HG03039 (cell line): ENCODE measurements around the gene ZBED4.
A peak's percentile ranks its signal among the peaks of the same experiment; 100 is the strongest.
"Not testable (repeated sequence)": the region's sequence is repeated elsewhere in the genome, so short reads cannot be mapped to it uniquely, and the experiment has no call there.

ENCODE experiments used
- ATAC-seq: cut with Tn5 transposase; IDR thresholded peaks from one replicate; pipeline ENCODE4 v1.9.1; 2021; ENCODE audit warnings: mild to moderate bottlenecking, moderate library complexity; ENCODE audit not compliant: unreplicated experiment

The ZBED4 gene

GRCh38 chr22:49852898-49853894 lies at the start of gene ZBED4:
TSS of gene ZBED4 (plus strand) at chr22:49853844. CDS start at chr22:49883663, 29,819 bp downstream.
- peak; percentile 65 for ATAC-seq

- ATAC-seq, result no peak
Observed at GRCh38 chr22:49807129-49807528, 46.5 kb upstream of the ZBED4 start.

- ATAC-seq, result no peak
Observed at GRCh38 chr22:49807780-49808708, 45.6 kb upstream of the ZBED4 start.

- ATAC-seq, result no peak
Observed at GRCh38 chr22:49810363-49811019, 43.2 kb upstream of the ZBED4 start.

- no peak for ATAC-seq
Observed at GRCh38 chr22:49811020-49811791, 42.4 kb upstream of the ZBED4 start.

GRCh38 chr22:49812838-49813237 lies 40.8 kb upstream of the ZBED4 start:
- ATAC-seq, result no peak

GRCh38 chr22:49814164-49814686 lies 39.4 kb upstream of the ZBED4 start:
- ATAC-seq, result no peak

- ATAC-seq, result no peak
Observed at GRCh38 chr22:49814856-49815255, 38.8 kb upstream of the ZBED4 start.

- ATAC-seq, result no peak
Observed at GRCh38 chr22:49815641-49816091, 38.0 kb upstream of the ZBED4 start.

GRCh38 chr22:49817359-49817758 lies 36.3 kb upstream of the ZBED4 start:
- ATAC-seq, result no peak

GRCh38 chr22:49820984-49821383 lies 32.7 kb upstream of the ZBED4 start:
- ATAC-seq, result no peak

GRCh38 chr22:49821741-49822140 lies 31.9 kb upstream of the ZBED4 start:
- ATAC-seq, result not testable (repeated sequence)

GRCh38 chr22:49823289-49824045 lies 30.2 kb upstream of the ZBED4 start:
- no peak for ATAC-seq

GRCh38 chr22:49824185-49824925 lies 29.3 kb upstream of the ZBED4 start:
- ATAC-seq, result no peak

- ATAC-seq, result no peak
Observed at GRCh38 chr22:49824936-49825335, 28.7 kb upstream of the ZBED4 start.

- ATAC-seq, result no peak
Observed at GRCh38 chr22:49825436-49825835, 28.2 kb upstream of the ZBED4 start.

GRCh38 chr22:49825944-49826602 lies 27.6 kb upstream of the ZBED4 start:
- ATAC-seq, result no peak
